Skeletal muscle tissue (tissue), 4 donors: Measurements from ENCODE around the gene SALL1. TPM values are rescaled to one million over a fixed set of nuclear protein-coding genes. Genes with fewer than 3 reads are reported as not detected.

ENCODE experiments used
- H3K27ac ChIP-seq: one replicate; pipeline ENCODE4 v1.7.0; 2013; ENCODE audit warnings: mild to moderate bottlenecking, low read depth, low read length, inconsistent platforms
- H3K27me3 ChIP-seq, 3 donors: one replicate each; pipeline ENCODE4 v1.7.0; 2013; ENCODE audit warnings: low read length in 3 of 3; ENCODE audit not compliant: control insufficient read depth in 3 of 3, insufficient read depth in 3 of 3
- H3K36me3 ChIP-seq, 3 donors: one replicate each; pipeline ENCODE4 v1.7.0; 2013; ENCODE audit warnings: low read length in 3 of 3; ENCODE audit not compliant: control insufficient read depth in 3 of 3, insufficient read depth in 3 of 3
- H3K4me1 ChIP-seq, 3 donors: one replicate each; pipeline ENCODE4 v1.7.0; 2013; ENCODE audit warnings: low read length in 3 of 3, mild to moderate bottlenecking in 3 of 3; ENCODE audit not compliant: control insufficient read depth in 3 of 3, insufficient read depth in 3 of 3
- H3K4me3 ChIP-seq, 3 donors: one replicate each; pipeline ENCODE4 v1.7.0; 2013; ENCODE audit warnings: low read length in 3 of 3
- H3K9ac ChIP-seq, 3 donors: one replicate each; pipeline ENCODE4 v1.7.0; 2013; ENCODE audit warnings: low read length in 3 of 3, mild to moderate bottlenecking in 3 of 3, moderate library complexity in 2 of 3, low read depth in 1 of 3
- H3K9me3 ChIP-seq, 3 donors: one replicate each; pipeline ENCODE4 v1.7.0; 2013; ENCODE audit warnings: low read length in 3 of 3; ENCODE audit not compliant: control insufficient read depth in 3 of 3
- total RNA-seq: library from RNA; depleted of rRNA; stranded (reverse); fragments of >200 nt; gene quantifications from one replicate; pipeline ENCODE4 v1.2.3, GENCODE V29; 2014
- donor health status: Osteomylitis.

Gene SALL1
- total RNA-seq, 1 donor from 2014 or later = not detected

DNA sequence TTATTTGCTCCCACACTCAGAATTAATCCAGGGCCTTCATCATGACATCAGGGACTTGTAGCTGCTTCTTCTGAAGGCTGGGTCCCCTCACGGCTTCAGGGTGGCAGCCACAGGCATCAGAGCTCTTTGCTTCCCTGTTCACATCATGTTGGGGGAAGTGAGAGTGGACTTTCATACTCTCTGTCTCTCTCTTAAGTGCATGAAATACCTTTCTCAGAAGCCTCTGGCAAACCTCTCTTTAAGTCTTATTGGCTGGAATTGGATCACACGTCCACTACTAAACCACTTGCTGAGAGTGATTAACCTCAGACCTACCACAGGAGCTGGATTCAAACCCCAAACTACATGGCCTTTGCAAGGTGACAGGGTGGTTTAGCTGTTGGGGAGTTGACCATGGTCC lies 17.7 kb upstream of the SALL1 start:
- no peaks in the 10 kb centered on the region for H3K4me1 ChIP-seq
- H3K9me3 ChIP-seq = no peaks in the 10 kb centered on the region
- no peaks in the 10 kb centered on the region for H3K36me3 ChIP-seq
- no peak overlapping the region for H3K9ac ChIP-seq
- no peak overlapping the region for H3K4me3 ChIP-seq
- H3K27ac ChIP-seq = no peak overlapping the region
- H3K27me3 ChIP-seq = peaks cover 3 to 10% (median 6%) of the 10 kb centered on the region in 3 donors

DNA sequence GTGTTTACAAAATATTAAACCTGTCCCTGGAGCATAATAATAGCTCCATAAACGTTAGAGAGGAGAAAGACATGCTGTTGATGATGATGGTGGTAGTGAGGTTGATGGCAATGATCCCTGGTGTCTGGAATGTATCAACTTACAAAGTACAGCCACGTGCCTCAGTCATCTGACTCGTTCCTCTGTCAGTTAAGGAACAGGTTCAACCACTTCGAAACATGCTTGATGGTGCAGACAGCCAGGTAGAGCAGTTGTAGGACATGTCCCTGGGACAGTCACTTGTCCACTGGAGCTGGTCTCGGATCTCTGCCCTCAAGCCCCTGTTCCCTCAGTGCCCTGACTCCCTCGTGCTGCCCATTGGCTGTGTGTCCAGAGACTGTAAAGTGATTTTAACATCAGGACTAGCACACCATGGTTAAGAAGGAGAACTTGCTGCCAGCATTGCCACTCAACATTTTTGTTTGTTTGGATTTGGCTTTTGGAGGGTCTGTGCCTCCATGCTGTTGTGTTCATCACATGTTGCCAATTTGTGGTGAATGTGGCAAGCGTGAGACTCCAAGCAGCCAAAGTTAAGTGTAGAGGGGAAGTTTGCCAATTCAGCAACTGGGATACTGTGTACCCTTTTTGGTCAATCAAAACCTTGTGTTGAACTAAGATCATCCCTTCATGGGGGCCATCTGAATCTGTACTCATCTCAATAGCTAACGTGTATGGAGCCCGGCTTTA lies 16.3 kb upstream of the SALL1 start:
- Histone ChIP-seq H3K9me3 (no peaks in the 10 kb centered on the region), H3K27ac (no peak overlapping the region), H3K9ac (no peak overlapping the region), H3K4me3 (no peak overlapping the region), H3K4me1 (no peaks in the 10 kb centered on the region), H3K27me3 (peaks cover 3 to 14% (median 5%) of the 10 kb centered on the region in 3 donors), H3K36me3 (no peaks in the 10 kb centered on the region)

DNA sequence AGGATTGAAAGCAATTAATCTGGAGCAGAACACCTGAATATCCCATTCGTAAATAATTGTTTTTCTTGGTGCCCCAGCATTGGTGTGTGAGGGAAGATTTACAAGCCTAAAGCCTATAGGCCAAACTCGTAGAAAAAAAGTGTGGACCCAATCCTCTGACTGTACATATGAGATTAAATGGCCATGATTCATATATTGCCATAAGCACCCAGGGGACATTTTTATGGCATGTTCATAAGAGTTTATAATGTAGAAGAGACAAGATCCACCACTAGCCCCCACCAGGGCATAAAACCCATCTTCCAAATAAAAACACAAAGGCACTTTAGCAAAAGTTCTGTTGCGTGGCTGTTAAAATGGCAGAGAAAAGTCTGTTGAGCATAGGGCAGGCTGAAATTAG lies 15.5 kb upstream of the SALL1 start:
- no peaks in the 10 kb centered on the region for H3K4me1 ChIP-seq
- H3K27ac ChIP-seq = no peak overlapping the region
- H3K4me3 ChIP-seq = no peak overlapping the region
- H3K9me3 ChIP-seq = no peaks in the 10 kb centered on the region
- H3K27me3 ChIP-seq = peaks cover 3 to 16% (median 3%) of the 10 kb centered on the region in 3 donors
- H3K9ac ChIP-seq = no peak overlapping the region
- H3K36me3 ChIP-seq = no peaks in the 10 kb centered on the region

DNA sequence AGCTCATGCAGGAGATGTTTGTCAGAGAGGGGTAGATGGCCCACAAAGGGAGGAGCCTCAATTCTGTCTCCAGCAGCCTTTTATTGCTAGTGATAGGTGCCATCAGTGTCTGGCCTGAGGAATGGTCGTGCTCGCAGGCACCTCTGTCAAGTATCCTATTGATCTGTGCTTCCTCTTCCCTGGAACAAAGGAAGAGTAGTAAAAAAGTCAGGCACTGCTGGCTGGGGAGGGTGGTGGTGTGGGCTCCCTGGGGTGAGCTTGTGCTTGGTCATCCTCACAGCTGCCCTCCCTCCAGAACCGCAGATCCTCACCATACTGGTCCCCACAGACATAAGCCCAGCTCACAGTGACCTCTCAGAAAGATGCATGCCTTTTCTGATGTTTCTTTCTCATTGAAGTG lies 15.0 kb upstream of the SALL1 start:
- Histone ChIP-seq H3K27ac (no peak overlapping the region), H3K4me1 (no peaks in the 10 kb centered on the region), H3K27me3 (peaks cover 3 to 16% (median 3%) of the 10 kb centered on the region in 3 donors), H3K36me3 (no peaks in the 10 kb centered on the region), H3K4me3 (no peak overlapping the region), H3K9ac (no peak overlapping the region), H3K9me3 (no peaks in the 10 kb centered on the region)

DNA sequence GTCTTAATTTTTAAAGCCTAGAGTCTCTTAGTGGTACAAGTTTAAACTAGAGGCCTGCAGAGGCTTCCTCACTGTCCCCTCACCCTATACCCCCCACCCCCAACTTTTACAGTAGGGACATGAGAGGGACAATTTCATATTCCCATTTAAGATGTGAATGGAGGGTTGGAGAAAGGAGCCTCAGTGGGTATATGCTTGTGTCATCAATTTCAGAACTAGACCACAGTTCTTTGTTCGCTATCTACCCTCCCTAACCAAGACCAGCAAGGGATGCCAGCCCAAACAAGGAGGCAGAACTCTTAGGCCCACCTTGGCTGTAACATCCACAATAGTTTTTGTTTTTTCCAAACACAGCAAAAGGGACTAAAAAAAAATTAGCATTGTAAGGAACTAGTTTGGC lies 14.0 kb upstream of the SALL1 start:
- H3K9ac ChIP-seq = no peak overlapping the region
- no peaks in the 10 kb centered on the region for H3K4me1 ChIP-seq
- peaks cover 3 to 20% (median 3%) of the 10 kb centered on the region in 3 donors for H3K27me3 ChIP-seq
- no peak overlapping the region for H3K27ac ChIP-seq
- H3K4me3 ChIP-seq = no peak overlapping the region
- H3K36me3 ChIP-seq = no peaks in the 10 kb centered on the region
- no peaks in the 10 kb centered on the region for H3K9me3 ChIP-seq

DNA sequence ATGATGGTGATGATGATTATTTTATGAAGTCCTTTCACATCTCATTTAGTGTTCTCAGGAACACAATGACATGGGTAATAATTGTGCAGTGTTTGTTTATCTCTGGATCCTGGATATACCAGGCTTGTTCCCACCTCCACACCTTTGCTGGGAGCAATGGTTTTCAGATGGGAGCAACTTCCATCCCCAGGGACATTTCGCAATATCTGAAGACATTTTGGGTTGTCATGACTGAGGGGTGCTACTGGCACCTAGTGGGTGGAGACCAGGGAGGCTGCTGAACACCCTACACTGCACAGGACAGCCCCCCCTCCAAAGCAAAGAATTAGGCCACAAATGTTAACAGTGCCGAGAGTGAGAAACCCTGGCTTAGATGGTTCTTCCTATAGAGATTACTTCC lies 13.5 kb upstream of the SALL1 start:
- H3K27ac ChIP-seq = no peak overlapping the region
- peaks cover 3 to 21% (median 3%) of the 10 kb centered on the region in 3 donors for H3K27me3 ChIP-seq
- no peak overlapping the region for H3K4me3 ChIP-seq
- no peaks in the 10 kb centered on the region for H3K4me1 ChIP-seq
- no peaks in the 10 kb centered on the region for H3K9me3 ChIP-seq
- no peak overlapping the region for H3K9ac ChIP-seq
- no peaks in the 10 kb centered on the region for H3K36me3 ChIP-seq

DNA sequence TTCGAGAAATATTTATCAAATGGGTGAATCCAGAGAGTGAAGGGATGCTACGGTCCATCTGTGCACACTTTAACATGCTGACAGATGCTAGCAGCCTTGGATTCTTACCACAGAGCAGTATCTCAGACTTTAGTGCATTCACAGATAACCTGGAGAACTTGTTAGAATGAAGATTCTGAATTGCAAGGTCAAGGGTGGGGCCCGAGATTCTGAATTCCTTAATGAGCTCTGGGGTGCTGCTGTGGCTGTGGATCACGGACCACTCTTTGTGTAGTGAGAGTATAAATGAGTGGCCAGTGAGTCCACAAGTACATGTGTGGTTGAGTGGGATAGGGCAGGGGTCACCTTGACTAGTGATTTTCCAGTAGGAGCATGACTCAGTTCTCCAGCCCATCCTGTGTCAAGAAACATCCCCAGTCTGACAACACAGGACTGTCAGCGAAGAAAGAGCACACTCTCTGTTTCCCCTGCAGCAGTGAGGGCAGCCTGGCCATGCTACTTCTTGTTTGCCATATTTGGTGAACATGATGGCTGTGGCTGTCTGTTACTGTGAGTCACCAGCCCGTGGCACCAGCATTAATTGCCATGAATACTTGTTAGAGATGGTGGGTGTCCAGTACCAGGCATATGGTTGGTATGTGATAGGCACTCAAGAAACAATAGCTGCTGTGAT lies 13.0 kb upstream of the SALL1 start:
- Histone ChIP-seq H3K27ac (no peak overlapping the region), H3K4me3 (no peak overlapping the region), H3K9ac (no peak overlapping the region), H3K9me3 (no peaks in the 10 kb centered on the region), H3K27me3 (peaks cover 3 to 24% (median 4%) of the 10 kb centered on the region in 3 donors), H3K4me1 (no peaks in the 10 kb centered on the region), H3K36me3 (no peaks in the 10 kb centered on the region)

DNA sequence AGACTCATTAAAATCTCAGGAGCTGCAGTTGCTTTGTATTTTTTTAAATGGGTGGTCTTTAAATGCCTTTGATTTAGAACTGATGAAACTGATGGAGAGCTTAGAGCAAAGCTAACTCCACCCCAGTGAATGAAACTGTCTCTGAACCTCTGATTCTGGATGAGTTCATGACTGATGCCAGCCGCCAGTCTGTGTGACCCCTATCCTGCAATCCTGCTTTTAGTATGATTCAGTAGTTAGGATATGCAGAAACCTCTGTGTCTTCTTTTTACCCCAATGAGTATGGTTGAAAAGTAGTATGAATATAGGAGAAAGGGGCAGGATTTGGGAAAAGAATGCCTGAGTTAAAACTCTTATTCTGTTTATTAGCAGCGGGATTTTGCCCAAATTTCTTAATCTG lies 12.3 kb upstream of the SALL1 start:
- Histone ChIP-seq H3K27me3 (peaks cover 3 to 24% (median 7%) of the 10 kb centered on the region in 3 donors), H3K9ac (no peak overlapping the region), H3K4me3 (no peak overlapping the region), H3K9me3 (no peaks in the 10 kb centered on the region), H3K27ac (no peak overlapping the region), H3K36me3 (no peaks in the 10 kb centered on the region), H3K4me1 (no peaks in the 10 kb centered on the region)

DNA sequence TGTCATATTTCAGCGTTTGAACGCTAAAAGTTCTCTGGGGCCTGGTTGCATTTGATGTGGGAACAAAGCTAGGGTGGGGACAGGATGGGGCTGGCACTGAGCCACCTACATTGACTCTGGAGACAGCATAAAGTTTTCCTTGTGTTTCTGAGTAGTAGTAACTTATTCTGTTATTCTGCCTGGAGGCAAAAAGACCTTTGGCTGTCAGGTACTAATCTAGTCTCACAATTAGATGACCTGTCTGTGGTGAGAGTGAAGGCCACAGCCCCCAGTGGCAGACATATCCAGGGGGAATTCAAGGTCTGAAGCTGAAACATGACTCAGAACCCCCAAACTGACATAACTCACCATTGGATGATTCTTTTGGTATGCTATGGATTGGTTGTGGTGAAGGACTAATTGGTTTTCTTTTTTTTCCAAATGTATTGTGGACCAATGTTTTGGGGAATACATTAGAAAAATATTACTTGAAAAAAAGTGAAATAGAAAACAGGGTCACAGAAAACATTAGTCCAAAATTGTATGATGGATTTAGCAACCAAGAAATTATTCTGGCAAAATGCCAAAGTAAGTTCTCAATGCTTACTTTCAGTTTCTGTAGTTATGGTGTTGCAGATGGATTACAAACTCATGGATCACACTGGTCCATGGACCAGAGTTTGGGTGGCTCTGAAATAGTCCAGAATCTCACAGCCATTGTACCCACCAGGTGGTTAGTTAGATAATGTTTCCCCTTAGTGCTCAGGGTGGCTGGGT lies 10.5 kb upstream of the SALL1 start:
- Histone ChIP-seq H3K4me3 (no peak overlapping the region), H3K4me1 (no peaks in the 10 kb centered on the region), H3K27me3 (peaks cover 8 to 33% (median 12%) of the 10 kb centered on the region in 3 donors), H3K9ac (no peak overlapping the region), H3K9me3 (no peaks in the 10 kb centered on the region), H3K27ac (no peak overlapping the region), H3K36me3 (no peaks in the 10 kb centered on the region)

DNA sequence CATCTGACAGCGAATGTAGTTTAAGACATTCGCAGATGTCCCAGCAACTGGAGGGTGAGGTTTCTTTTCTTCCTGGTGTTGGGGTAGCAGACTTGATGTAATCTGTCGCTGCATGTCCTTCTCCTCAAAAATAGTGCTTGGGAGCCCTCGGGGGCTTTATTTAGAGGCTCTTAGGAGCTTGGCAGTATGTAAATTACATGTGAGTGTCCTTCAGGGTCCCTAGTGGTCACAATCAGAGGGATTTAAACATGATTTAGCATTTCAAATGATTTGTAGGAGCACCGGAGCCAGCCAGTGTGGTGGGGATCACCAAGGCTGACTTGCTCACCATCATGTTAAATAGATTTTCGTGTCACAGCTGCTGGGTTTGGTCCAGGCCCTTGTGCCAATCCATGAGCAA lies 8.8 kb upstream of the SALL1 start:
- no peak overlapping the region for H3K27ac ChIP-seq
- H3K4me1 ChIP-seq = peaks cover 0 to 8% (median 0%) of the 10 kb centered on the region in 3 donors
- no peaks in the 10 kb centered on the region for H3K36me3 ChIP-seq
- H3K9me3 ChIP-seq = no peaks in the 10 kb centered on the region
- no peak overlapping the region for H3K4me3 ChIP-seq
- peaks cover 23 to 49% (median 26%) of the 10 kb centered on the region in 3 donors for H3K27me3 ChIP-seq
- H3K9ac ChIP-seq = no peak overlapping the region
